PFSK-1 (cell line): ENCODE data around the gene ZNF24.

Experiments used
- FOXP2 ChIP-seq: optimal IDR thresholded peaks from 2 replicates; pipeline ENCODE3; 2011; ENCODE audit warnings: borderline replicate concordance, control low read depth, inconsistent platforms; ENCODE audit not compliant: insufficient read depth; ENCODE audit errors: extremely low read length, extremely low read depth
- POLR2AphosphoS5 ChIP-seq: IDR thresholded peaks from 2 replicates; pipeline ENCODE4 v1.6.1; 2012; ENCODE audit warnings: low read depth, mild to moderate bottlenecking, control low read depth, low read length, moderate library complexity
- SIN3A ChIP-seq: IDR thresholded peaks from 2 replicates; pipeline ENCODE4 v1.6.1; 2012; ENCODE audit warnings: mild to moderate bottlenecking, low read length, moderate library complexity, borderline replicate concordance; ENCODE audit not compliant: insufficient read depth
- TAF1 ChIP-seq: IDR thresholded peaks from 2 replicates; pipeline ENCODE4 v1.6.1; 2012; ENCODE audit warnings: low read length, control low read depth, borderline replicate concordance; ENCODE audit not compliant: insufficient read depth
- TF ChIP-seq, protein P1 (sequence below), 2 experiments: IDR thresholded peaks; 2 replicates each; pipeline versions ENCODE4 v1.6.1 to v1.8.0; 2011 to 2012; ENCODE audit warnings: low read depth in 2 of 2, low read length in 2 of 2, control low read depth in 1 of 2, inconsistent platforms in 1 of 2, mild to moderate bottlenecking in 1 of 2, moderate library complexity in 1 of 2; ENCODE audit not compliant: insufficient read depth in 1 of 2

Gene ZNF24

DNA sequence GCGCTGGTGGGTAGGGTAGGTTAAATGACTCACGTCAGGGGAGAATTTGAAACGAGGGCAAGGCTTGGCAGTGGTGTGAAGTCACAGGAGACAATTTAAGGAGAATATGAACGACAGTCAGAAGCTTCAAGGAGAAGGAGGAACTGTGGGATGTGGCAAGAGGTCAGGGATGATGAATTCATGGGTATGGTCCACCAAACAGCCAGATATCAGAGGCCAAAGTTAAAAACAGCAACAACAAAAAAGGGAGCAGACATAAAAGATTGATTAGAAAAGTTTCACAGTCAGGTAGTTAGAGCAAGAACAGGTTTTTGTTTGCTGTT lies 34.3 kb upstream of the ZNF24 start:
- TF ChIP-seq TAF1 (no peak), POLR2AphosphoS5 (no peak), FOXP2 (no peak), SIN3A (no peak)
- TF ChIP-seq, protein P1, sequence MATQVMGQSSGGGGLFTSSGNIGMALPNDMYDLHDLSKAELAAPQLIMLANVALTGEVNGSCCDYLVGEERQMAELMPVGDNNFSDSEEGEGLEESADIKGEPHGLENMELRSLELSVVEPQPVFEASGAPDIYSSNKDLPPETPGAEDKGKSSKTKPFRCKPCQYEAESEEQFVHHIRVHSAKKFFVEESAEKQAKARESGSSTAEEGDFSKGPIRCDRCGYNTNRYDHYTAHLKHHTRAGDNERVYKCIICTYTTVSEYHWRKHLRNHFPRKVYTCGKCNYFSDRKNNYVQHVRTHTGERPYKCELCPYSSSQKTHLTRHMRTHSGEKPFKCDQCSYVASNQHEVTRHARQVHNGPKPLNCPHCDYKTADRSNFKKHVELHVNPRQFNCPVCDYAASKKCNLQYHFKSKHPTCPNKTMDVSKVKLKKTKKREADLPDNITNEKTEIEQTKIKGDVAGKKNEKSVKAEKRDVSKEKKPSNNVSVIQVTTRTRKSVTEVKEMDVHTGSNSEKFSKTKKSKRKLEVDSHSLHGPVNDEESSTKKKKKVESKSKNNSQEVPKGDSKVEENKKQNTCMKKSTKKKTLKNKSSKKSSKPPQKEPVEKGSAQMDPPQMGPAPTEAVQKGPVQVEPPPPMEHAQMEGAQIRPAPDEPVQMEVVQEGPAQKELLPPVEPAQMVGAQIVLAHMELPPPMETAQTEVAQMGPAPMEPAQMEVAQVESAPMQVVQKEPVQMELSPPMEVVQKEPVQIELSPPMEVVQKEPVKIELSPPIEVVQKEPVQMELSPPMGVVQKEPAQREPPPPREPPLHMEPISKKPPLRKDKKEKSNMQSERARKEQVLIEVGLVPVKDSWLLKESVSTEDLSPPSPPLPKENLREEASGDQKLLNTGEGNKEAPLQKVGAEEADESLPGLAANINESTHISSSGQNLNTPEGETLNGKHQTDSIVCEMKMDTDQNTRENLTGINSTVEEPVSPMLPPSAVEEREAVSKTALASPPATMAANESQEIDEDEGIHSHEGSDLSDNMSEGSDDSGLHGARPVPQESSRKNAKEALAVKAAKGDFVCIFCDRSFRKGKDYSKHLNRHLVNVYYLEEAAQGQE (IDR thresholded peaks at IDR 0.05; ENCODE audit: insufficient read depth in 1 of 2, low read depth in 2 of 2, low read length in 2 of 2) = no peak

DNA sequence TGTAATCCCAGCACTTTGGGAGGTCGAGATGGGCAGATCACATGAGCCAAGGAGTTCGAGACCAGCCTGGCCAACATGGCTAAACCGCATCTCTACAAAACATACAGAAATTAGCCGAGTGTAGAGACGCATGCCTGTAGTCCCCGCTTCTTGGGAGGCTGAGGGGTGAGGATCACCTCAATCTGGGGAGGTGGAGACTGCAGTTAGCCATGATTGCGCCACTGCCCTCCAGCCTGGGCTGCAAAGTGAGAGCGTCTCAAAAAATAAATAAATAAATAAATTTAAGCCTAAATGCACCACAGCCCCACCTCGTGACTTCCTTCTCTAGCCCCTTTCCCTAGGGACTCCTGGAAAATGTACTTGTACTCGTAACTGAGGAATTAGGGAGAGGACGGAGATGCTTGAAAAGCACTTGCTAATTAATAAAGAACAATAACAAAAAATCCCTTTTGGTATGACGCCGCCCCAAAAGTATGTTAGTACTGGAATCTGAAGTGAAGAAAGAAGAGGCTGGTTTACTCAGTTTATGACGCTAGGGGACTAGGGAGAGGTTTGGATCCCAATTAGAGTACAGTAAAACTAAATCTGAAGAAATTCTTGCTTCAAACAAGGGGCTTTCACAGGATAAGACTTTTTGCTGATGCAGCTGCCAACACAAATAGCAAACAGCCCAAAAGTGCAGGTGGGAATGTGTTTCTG lies 33.8 kb upstream of the ZNF24 start:
- TF ChIP-seq POLR2AphosphoS5 = no peak

DNA sequence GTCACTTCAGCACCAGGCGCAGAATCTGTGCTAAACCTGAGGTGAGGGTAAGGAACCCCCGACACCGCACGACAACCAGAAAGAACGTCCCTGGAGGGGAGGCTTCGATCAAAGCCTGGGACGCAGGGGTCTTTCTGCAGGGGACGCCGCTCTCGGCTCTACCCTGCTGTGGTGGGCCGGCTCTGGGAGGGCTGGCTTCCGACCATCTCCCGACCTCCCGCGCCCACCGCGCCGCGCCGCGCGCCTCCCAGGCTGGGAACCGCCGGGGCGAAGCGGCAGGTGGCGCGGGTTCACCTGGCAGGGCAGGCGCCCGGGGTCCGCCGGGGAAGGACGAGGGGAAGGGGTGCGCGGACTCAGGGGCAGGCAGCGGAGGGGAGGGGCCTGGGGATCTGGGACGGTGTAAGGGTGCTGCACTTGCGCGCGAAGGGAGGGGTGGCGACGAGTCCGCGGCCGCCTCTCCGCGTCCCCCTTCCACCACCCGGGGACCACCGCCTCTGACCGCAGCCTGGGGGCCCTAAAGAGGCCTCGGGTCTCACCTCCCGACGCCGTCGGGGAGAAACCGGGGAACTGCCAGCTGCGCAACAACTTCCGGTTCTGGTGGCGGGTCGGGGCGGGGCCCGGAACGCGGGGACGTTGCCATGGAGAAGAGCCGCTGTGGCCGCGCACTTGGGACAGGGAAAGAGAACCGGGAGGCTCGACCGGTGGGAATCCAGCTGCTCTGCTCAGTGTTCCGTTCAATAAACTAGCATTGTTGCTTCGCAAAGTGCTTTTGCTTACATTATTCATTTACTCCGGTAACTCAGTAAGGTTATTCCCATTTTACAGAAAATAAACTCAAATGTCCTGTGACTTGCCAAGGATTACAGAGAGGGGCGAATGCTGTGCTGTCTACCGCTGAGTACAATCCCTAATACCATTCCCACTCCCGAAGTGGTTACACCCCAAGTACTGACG lies 32.8 kb upstream of the ZNF24 start, which contains the start of gene ZNF396:
TSS of gene ZNF396 (minus strand) at position 596 of the 954 bp plus-strand sequence. CDS start 3,045 bp downstream, outside the sequence.
- 0 out of 2 replicates have a peak, but pooled peaks have one; percentile 45 for TF ChIP-seq SIN3A
- TF ChIP-seq, protein P1 (IDR thresholded peaks at IDR 0.05; ENCODE audit: insufficient read depth in 1 of 2, low read depth in 2 of 2, low read length in 2 of 2) = no peak

DNA sequence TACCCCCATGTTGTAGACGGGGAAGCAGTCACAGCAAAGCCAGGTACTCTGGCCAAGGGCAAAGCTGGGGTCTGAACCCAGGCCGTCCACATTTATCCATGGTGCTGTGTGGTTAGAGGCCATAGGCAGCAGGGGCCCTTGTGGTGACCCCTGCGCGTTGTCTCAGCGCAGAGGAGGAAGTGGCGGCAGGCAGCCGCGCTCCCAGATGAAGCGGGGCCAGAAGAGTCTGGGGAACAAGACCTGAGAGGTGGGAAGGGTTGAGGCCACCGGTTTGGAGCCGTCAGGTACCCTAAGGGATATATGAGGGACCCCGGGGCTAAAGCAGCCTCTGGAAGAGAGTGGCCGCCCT lies 32.1 kb upstream of the ZNF24 start:
- no peak for TF ChIP-seq POLR2AphosphoS5
- no peak for TF ChIP-seq SIN3A
- TF ChIP-seq, protein P1 (IDR thresholded peaks at IDR 0.05; ENCODE audit: insufficient read depth in 1 of 2, low read depth in 2 of 2, low read length in 2 of 2) = no peak
- TF ChIP-seq TAF1 = no peak
- TF ChIP-seq FOXP2 = no peak

DNA sequence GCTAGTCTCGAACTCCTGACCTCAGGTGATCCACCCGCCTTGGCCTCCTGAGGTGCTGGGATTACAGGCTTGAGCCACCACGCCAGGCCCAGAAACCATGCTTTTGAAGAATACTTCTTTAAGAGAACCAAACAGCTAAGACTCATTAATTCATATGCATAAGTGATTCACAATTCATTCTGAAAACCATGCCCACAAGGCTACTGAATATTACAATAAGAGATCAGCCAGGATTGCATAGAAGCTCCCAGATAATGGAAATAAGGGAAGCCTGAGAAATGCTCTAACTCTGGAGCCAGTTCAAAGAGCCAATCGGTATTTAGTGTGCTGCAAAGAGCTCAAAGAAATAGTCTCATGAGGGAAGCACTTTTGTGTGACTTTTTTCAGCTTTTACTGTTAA lies 30.5 kb upstream of the ZNF24 start:
- TF ChIP-seq SIN3A = no peak
- TF ChIP-seq POLR2AphosphoS5 = no peak
- no peak for TF ChIP-seq FOXP2
- no peak for TF ChIP-seq TAF1
- TF ChIP-seq, protein P1 (IDR thresholded peaks at IDR 0.05; ENCODE audit: insufficient read depth in 1 of 2, low read depth in 2 of 2, low read length in 2 of 2) = no peak
